ENCODE measurements around the gene GP2.

Gene GP2

DNA sequence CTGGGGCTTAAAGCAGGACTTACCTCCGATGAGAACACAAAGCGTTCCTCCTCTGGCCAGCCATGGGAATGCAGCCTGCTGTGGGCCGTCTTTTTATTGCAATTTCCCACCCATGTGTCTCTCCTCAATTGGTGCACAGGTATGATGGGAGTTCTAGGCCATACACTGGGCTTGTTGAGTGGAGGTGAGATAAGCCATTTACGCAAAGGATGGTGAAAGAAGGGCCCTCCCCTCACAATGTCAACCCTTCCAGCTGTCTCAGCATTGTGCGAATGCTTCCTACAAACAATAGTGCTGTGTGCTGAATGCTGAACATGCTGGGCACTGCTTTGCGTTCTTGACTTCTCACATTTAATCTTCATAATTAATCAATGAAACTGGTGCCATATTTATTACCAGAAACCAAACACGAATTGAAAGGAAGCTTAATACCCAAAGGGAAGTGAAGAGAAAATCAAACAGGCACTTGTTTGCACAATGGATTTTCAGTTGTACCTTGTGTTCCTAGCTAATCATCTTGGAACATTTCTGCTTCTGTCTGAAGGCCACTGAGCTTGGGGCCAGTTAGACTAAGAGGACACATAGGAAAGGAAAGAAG lies at the start of gene GP2:
Gene GP2 (minus strand): TSS at position 70 of the 598 bp plus-strand sequence. CDS start 1,082 bp downstream, outside the sequence.
- TF ChIP-seq, protein P1, sequence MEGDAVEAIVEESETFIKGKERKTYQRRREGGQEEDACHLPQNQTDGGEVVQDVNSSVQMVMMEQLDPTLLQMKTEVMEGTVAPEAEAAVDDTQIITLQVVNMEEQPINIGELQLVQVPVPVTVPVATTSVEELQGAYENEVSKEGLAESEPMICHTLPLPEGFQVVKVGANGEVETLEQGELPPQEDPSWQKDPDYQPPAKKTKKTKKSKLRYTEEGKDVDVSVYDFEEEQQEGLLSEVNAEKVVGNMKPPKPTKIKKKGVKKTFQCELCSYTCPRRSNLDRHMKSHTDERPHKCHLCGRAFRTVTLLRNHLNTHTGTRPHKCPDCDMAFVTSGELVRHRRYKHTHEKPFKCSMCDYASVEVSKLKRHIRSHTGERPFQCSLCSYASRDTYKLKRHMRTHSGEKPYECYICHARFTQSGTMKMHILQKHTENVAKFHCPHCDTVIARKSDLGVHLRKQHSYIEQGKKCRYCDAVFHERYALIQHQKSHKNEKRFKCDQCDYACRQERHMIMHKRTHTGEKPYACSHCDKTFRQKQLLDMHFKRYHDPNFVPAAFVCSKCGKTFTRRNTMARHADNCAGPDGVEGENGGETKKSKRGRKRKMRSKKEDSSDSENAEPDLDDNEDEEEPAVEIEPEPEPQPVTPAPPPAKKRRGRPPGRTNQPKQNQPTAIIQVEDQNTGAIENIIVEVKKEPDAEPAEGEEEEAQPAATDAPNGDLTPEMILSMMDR (conservative IDR thresholded peaks at IDR 0.05): no peak

DNA sequence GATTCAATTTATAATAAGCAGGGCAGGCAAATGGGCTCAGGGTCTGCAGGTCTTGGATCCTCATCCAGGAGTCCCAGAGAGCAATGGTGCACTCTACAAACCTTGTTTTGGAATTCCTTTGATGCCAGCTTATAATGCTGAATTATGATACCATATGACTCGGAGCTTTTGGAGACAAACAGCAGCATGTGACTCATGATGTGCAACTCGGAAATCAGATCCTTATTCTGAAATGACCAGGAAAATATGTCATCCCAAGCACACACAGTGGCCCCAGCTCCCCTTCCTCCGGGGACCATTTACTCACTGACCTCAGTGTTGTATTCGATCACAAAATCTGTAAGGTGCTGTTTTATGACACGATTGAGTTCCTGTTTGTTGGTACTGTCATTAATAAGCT lies 45.4 kb upstream of the GP2 start:
- TF ChIP-seq, protein P1 (conservative IDR thresholded peaks at IDR 0.05): no peak
- no peak overlapping the region for H3K27ac ChIP-seq

More for the DNA sequence above, at the start of gene GP2:
- H3K27ac ChIP-seq: 0 out of 2 replicates have a peak within 1 kb of the TSS, but pooled peaks have one; percentile 10

DNA sequence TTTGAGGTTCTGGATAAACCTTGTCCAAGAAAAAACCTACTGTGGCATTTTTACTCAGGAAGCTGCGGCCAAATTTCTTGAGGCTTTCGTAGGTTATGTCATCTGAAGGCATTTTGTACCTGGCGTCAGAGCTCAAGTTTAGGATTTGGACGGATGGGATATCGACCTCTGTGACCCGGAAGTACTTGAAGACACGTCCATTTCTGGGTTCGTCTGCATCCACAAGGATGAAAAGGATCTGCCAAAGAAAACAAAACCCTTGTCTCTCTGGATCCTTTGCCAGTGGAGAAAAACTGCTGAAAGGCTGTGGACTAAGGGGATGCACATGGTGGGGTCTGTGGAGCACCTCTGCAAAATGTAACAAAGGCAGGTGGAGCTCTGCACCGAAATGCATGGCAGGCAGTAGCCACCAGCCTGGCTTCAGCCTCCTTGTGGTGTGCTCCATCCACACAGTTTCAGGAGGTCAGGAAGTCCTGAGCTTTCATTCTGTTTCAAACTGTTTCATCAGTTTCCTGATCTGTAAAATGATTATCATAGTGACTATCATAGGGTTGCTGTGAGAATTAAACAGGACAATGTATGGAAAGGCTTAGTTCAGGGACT lies 42.2 kb upstream of the GP2 start:
- no peak overlapping the region for H3K27ac ChIP-seq
- TF ChIP-seq, protein P1 (conservative IDR thresholded peaks at IDR 0.05): no peak

DNA sequence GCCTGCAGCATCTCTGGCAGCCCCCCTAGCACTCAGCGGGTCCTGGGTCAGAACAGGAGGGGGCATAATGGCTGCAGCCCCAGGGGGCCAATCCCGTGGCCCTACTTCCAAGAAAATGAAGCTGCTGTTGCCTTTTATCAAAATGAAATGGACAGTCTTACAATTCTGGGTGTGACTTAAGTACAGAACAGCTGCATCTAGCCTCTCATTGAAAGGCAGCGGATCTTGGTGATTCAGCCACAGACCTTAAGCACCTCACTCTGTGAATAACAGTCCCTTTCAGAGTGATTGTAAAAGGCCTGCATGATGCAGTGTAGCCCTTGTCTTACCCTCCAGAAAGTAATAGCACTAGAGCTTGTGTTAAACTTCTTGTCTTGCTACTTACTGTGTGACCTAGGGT lies 36.7 kb upstream of the GP2 start:
- TF ChIP-seq, protein P1 (conservative IDR thresholded peaks at IDR 0.05): no peak
- H3K27ac ChIP-seq: no peak overlapping the region

DNA sequence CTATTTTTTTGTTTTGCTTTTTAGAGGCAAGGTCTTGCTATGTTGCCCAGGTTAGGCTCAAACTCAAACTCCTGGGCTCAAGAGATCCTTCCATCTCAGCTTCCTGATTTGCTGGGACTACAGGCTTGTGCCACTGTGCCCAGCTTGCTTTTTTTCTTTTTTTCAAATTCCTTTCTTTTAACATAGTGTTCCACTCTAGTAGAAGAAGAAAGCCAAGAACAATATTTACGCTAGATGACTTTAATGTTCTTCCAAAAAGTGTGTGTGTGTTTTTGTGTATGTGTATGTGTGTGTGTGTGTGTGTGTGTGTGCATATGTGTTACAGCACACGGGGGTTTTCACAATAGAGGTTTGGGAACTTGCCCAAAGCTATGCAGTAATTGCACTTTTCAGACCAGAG lies 35.9 kb upstream of the GP2 start:
- TF ChIP-seq, protein P1 (conservative IDR thresholded peaks at IDR 0.05): no peak
- no peak overlapping the region for H3K27ac ChIP-seq

DNA sequence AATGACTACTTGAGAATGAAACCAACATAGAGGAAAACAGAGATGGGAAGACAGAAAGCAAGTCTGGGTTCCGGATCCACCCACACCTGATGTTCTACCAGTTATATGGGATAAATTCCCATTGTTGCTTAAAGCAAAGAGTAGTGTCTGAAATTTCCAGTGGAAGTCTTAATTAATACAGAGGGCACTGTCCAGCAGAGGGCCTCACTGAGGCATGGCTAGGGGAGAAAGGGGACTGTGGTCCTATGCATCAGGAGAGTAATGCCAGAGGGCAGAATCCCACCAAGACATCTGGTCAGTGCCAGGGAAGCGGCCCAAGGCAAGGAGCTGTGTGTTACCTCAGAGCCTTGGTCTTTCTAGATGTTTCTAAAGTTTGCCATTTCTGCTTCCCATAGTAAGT lies 32.7 kb upstream of the GP2 start:
- TF ChIP-seq, protein P1 (conservative IDR thresholded peaks at IDR 0.05): no peak; the same call in 1 of the 2 replicates
- H3K27ac ChIP-seq: no peak overlapping the region

DNA sequence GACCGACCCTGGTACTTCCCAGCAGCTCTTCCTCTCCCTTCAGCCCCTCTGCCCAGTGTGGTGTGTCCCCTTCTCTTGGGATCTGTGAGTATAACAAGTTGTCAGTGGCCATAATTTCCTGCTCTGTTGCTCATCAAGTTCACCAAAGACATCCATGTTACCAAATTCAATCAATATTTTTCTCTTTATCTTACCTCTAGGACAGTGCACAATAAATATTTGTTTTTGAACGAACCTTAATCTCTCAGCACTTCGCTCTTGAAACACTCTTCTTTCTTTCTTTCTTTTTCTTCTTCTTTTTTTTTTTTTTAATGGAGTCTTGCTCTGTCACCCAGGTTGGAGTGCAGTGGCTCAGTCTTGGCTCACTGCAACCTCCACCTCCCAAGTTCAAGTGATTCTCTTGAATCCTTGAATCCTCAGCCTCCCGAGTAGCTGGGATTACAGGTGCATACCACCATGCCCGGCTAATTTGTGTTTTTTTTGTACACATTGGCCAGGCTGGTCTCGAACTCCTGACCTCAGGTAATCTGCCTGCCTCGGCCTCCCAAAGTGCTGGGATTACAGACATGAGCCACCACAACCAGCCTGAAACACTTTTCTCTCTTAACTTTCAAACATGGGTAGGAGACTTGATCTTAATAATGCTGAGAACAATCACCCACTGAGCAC lies 27.9 kb upstream of the GP2 start:
- H3K27ac ChIP-seq: no peak overlapping the region

More for the DNA sequence above, 27.9 kb upstream of the GP2 start:
- TF ChIP-seq, protein P1 (conservative IDR thresholded peaks at IDR 0.05): no peak
